SJCRH30 (cell line): Measurements from ENCODE around the gene PPAN. TPM values are rescaled to one million over a fixed set of nuclear protein-coding genes. Genes with fewer than 3 reads are reported as not detected.

Experiments used
- DNase-seq, 2 experiments: peaks; one replicate each; pipeline ENCODE4 v3.0.0-alpha.2; 2015 to 2020
- H3K27ac ChIP-seq: fragments of 250-450 bp; sonication (Bioruptor Pico); 2 replicates; pipeline ENCODE4 v1.5.1; 2020; ENCODE audit warnings: mild to moderate bottlenecking, moderate library complexity
- H3K27me3 ChIP-seq: fragments of 250-450 bp; sonication (Bioruptor Pico); 2 replicates; pipeline ENCODE4 v1.5.1; 2020; ENCODE audit warnings: mild to moderate bottlenecking, moderate library complexity
- H3K36me3 ChIP-seq: fragments of 250-450 bp; sonication (Bioruptor Pico); 2 replicates; pipeline ENCODE4 v1.5.1; 2020; ENCODE audit warnings: mild to moderate bottlenecking, moderate library complexity
- H3K4me1 ChIP-seq: fragments of 250-450 bp; sonication (Bioruptor Pico); 2 replicates; pipeline ENCODE4 v1.5.1; 2020; ENCODE audit warnings: mild to moderate bottlenecking, moderate library complexity
- H3K4me3 ChIP-seq: fragments of 250-450 bp; sonication (Bioruptor Pico); 2 replicates; pipeline ENCODE4 v1.5.1; 2020; ENCODE audit warnings: mild to moderate bottlenecking, moderate library complexity
- H3K9me3 ChIP-seq: fragments of 250-450 bp; sonication (Bioruptor Pico); replicated peaks from 2 replicates; pipeline ENCODE4 v1.5.1; 2020; ENCODE audit warnings: mild to moderate bottlenecking, moderate library complexity
- total RNA-seq: library from RNA; depleted of rRNA; stranded (reverse); fragments of >200 nt; shearing (Covaris generic); gene quantifications from 2 replicates; pipeline ENCODE4 v1.2.3, GENCODE V29; 2014

PPAN gene
- total RNA-seq, 1 experiment from 2014 or later = 47.0 TPM

DNA sequence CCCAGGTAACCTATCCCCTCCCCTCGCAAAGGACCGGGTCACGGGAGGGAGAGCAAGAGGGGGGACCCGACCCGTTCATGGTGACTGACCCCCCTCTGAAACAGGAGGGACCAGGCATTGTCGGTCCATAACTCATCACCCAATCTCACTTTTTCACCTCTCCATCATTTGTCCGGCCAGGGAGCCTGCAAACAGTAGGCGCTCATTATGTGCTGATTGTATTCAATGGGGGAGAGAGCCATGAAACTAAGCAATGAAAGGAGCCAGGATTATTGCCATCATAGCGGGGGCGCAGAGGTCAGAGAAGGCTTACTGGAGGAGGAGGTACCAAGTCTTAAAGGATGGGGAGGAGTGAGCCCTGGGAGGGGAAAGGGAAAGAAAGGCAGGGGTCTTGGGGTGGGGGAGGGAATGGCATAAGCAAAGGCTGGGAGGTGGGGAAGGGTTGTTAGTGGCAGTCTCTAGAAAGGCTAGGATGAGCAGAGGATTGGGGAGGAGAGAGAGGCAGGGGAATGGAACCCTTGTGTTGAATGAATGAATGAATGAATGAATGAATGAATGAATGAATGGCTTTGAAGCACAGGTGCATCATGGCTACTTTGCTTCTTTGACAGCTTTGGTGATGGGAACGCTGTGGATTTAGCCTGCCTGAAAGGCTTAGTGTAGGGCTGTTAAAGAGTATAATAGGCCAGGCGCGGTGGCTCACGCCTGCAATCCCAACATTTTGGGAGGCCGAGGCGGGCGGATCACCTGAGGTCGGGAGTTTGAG is 18.7 kb upstream of the PPAN start:
- Histone ChIP-seq H3K36me3 (no peaks in the 10 kb centered on the region), H3K27me3 (no peaks in the 10 kb centered on the region), H3K9me3 (no peaks in the 10 kb centered on the region), H3K4me3 (no peak overlapping the region), H3K4me1 (no peaks in the 10 kb centered on the region), H3K27ac (no peak overlapping the region)
- DNase-seq = no peak

DNA sequence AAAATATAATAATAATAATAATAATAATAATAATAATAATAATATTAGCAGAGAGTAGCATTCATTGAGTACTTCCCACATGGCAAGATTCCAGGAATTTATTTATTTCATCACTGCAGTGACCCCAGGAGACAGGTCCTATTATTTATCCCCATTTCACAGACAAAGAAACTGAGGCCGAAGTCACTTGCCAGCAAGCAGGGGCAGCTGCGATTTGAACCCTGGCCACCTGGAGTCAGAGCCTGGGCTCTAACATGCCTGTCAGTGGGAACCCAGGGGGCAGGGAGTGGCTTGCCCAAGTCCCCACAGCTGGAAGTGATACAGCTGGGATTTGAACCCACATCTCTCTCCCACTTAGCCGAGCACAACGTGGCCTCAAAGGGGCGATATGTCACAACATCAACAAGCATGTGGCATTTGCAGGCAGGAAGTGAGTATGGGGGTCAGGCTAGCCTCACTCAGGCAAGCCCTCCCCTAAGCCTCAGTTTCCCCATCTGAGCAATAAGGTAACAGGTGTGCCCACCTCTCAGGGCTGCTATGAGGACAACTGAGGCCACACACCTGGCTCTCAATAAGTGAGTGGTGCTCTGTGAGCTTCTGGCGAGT is 17.1 kb upstream of the PPAN start:
- DNase-seq = no peak
- Histone ChIP-seq H3K4me3 (no peak overlapping the region), H3K9me3 (no peaks in the 10 kb centered on the region), H3K4me1 (no peaks in the 10 kb centered on the region), H3K27me3 (no peaks in the 10 kb centered on the region), H3K27ac (no peak overlapping the region), H3K36me3 (no peaks in the 10 kb centered on the region)

DNA sequence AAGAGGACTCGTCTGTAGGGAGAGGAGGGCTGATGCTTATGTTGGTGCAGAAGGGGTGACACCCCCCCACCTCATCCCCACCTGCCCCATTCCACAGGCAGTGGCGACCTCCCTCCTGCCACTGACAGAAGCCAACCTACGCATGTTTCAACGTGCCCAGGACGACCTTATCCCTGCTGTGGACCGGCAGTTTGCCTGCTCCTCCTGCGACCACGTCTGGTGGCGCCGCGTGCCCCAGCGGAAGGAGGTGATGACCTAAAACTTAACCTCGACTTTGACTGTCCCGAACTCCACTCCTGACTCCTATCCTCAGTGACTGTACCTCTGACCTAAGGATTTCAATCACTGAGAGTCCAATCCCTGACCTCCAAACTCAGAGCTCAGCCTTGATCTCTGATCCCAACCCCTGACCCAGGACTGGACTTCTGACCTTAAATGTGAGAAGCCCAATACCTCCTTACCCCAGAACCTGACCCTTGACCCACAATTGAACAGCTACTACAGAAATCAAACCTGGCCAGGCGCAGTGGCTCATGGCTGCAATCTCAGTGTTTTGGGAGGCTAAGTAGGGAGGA is 16.3 kb upstream of the PPAN start:
- H3K27me3 ChIP-seq = no peaks in the 10 kb centered on the region
- H3K4me1 ChIP-seq = no peaks in the 10 kb centered on the region
- H3K9me3 ChIP-seq = no peaks in the 10 kb centered on the region
- no peaks in the 10 kb centered on the region for H3K36me3 ChIP-seq
- no peak for DNase-seq
- H3K27ac ChIP-seq = no peak overlapping the region
- H3K4me3 ChIP-seq = no peak overlapping the region

DNA sequence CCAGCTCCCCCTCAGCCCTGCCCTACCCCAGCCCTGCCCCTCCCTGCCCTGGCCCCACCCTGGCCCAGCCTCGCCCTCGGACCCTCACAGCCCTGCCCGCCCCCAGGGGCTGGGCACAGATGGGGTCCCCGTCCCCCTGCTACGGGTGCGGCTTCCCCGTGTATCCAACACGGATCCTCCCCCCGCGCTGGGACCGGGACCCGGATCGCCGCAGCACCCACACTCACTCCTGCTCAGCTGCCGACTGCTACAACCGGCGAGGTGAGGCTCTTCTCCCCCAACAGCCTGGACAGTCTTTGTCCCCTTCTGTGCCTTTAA is 14.8 kb upstream of the PPAN start:
- no peak for DNase-seq
- Histone ChIP-seq H3K4me1 (no peaks in the 10 kb centered on the region), H3K27me3 (no peaks in the 10 kb centered on the region), H3K27ac (no peak overlapping the region), H3K36me3 (no peaks in the 10 kb centered on the region), H3K4me3 (no peak overlapping the region), H3K9me3 (no peaks in the 10 kb centered on the region)

DNA sequence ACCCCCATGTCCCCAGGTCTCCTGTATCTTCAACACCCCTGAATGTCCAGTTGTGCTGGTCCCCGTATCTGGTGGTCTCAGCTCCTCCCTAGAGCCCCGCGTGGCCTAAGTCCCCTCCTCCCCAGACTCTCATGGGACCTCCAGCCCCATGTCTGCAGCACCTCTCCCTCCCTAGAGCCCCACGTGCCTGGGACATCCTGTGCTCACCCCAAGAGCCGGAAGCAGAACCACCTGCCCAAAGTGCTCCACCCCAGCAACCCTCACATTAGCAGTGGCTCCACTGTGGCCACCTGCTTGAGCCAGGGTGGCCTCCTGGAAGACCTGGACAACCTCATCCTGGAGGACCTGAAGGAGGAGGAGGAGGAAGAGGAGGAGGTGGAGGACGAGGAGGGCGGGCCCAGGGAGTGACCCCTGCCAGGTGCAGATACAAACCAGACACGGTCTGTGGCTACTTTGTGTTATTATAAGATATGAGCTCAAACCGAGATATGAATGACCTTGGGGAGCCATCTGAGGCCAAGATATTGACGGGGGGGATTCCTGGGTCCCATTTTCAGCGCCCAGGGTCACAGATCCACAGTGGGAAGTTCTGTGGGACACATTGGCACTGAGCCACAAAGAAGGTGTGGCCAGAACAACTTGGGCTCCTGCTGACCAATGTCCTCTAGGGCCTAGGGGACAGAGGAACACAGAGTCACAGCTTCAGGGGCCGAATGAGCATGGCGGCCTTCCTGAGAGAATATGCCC is 14.1 kb upstream of the PPAN start:
- Histone ChIP-seq H3K36me3 (no peaks in the 10 kb centered on the region), H3K27ac (no peak overlapping the region), H3K27me3 (no peaks in the 10 kb centered on the region), H3K4me3 (no peak overlapping the region), H3K9me3 (no peaks in the 10 kb centered on the region), H3K4me1 (no peaks in the 10 kb centered on the region)
- DNase-seq = no peak

DNA sequence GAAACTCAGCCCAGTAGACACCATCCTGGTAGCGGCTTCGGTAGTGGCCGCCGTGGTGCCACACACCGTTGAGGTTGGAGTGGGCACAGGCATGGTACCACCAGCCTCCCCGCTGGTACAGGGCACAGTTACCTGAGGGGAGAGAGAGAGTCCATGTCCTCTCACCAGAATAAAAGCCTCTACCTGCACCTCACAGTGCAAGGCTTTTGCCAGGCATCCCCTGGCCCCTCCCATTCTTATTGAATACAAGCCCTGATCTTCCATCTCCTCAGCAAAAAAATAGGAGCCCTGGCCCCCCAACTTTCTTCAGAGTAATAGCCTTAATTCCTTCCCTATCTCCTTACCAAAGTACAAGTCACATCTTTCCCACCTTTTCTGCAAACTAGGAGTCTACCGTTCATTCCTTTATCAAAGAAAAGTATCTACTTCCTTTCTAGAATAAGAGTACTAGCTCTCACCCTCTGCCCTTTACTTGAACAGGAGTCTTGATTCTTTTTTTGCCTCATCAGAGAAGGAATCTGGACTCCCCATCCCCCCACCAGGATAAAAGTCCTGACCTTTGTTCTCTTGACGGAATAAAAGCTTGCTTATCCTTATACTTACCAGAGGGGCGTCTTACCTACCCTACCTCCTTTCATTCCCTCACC is 13.4 kb upstream of the PPAN start:
- Histone ChIP-seq H3K27ac (no peak overlapping the region), H3K9me3 (no peaks in the 10 kb centered on the region), H3K4me3 (no peak overlapping the region), H3K27me3 (no peaks in the 10 kb centered on the region), H3K36me3 (no peaks in the 10 kb centered on the region), H3K4me1 (no peaks in the 10 kb centered on the region)
- DNase-seq = no peak

DNA sequence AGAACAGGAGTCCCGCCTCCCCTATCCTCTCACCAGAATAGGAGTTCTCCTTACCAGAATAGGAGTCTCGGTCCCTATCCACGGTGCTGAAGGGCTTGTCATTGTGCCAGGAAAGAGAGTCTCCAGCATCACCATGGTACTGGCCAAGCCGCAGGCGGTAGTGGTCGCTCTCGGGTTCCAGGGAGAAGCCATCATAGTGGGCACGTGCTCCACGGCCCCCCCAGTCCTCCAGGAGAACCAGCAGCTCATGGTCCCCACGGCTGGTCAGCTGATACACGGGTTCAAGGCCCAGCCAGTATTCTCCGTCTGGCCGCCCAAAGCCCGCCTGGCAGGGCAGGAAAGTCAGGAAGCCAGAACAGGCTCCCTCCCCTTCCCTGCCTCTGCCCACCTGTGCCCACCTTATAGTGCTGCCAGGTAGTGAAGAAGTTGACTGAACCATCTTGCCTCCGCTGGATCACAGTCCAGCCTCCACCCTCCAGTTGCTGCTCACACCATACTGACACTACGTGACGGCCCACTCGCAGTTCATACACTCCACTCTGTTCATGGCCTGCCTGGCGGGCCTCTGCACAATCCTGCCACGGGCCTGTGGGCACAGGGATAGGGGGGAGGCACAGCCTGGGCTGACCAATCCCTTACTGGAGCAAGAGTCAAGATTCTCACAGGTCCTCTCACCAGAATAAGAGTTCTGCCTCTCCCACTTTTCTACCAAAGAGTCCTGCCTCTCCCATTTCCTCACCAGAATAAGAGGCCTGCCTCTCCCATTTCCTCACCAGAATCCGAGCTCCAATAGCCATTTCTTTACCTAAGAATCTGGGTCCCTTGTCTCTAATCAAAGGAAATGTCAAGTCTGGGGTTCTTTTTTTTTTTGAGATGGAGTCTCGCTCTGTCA is 12.6 kb upstream of the PPAN start:
- H3K4me1 ChIP-seq = no peaks in the 10 kb centered on the region
- no peaks in the 10 kb centered on the region for H3K27me3 ChIP-seq
- H3K9me3 ChIP-seq = no peaks in the 10 kb centered on the region
- no peak overlapping the region for H3K4me3 ChIP-seq
- no peaks in the 10 kb centered on the region for H3K36me3 ChIP-seq
- H3K27ac ChIP-seq = no peak overlapping the region
- no peak for DNase-seq

DNA sequence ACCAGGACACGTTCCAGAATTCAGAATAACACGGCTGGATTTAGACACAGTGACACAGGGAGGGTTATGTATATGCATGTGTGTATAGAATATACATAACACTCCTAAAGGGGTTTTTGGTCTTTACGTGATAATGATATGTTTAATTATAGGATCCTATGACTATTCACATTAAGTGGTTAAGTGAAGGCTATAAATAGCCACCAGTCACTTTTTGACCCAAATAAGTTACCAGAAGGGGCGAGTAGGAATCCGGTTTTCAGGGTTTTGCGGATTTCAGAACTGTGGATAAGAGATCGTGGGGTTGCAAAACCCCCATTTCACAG is 10.6 kb upstream of the PPAN start:
- Histone ChIP-seq H3K36me3 (no peaks in the 10 kb centered on the region), H3K9me3 (no peaks in the 10 kb centered on the region), H3K27me3 (no peaks in the 10 kb centered on the region), H3K27ac (no peak overlapping the region), H3K4me1 (no peaks in the 10 kb centered on the region), H3K4me3 (no peak overlapping the region)
- DNase-seq = no peak

DNA sequence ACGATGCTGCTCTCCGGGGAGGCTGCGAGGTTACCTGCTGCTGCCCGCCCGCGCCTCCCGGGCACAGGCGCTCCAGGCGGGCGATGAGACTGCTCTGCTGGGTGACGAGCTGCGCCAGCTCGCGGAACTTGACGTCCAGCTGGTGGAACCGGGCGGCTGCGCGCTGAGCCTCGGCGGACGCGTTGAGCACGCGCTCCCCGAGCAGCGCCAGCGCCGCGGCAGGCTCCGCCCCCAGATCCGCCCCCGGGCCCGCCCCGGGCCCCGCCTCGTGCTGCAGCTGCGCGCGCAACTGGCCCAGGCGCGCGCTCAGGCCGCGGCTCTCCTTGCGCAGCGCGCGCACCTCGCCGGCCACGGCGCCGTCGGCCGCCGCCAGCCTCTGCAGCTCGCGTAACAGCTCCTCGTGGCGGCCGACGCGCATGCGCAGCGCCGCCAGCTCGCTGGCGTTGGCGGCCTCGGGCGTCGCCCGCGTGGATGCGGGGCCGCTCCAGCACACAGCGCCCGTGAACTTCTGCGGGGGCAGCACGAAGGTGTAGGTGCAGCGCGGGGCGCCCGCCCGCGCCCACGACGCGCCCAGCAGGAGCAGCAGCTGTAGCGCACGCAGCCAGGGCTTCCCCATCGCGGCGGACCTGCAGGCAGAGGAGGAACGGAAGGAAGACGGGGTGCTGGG is 10.1 kb upstream of the PPAN start:
- Histone ChIP-seq H3K27ac (no peak overlapping the region), H3K9me3 (no peaks in the 10 kb centered on the region), H3K36me3 (no peaks in the 10 kb centered on the region), H3K4me3 (peak overlapping the region; percentile 39), H3K4me1 (no peaks in the 10 kb centered on the region), H3K27me3 (no peaks in the 10 kb centered on the region)
- DNase-seq = peak; percentile 55 to 71

DNA sequence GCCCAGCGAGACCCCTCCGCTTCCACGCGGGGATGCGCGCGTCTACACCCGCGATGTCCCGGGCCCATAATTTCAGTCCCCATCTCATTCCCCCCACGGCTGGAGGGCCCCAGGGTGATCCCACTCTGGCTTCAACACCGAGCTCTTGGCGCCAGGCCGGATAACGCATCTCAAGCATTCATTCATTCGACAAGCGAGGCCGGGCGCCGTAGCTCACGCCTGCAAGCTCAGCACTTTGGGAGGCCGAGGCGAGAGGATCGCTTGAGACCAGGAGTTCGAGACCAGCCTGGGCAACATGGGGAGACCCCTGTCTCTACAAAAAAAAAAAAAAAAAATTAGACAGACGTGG is 9.6 kb upstream of the PPAN start:
- no peak overlapping the region for H3K27ac ChIP-seq

DNA sequence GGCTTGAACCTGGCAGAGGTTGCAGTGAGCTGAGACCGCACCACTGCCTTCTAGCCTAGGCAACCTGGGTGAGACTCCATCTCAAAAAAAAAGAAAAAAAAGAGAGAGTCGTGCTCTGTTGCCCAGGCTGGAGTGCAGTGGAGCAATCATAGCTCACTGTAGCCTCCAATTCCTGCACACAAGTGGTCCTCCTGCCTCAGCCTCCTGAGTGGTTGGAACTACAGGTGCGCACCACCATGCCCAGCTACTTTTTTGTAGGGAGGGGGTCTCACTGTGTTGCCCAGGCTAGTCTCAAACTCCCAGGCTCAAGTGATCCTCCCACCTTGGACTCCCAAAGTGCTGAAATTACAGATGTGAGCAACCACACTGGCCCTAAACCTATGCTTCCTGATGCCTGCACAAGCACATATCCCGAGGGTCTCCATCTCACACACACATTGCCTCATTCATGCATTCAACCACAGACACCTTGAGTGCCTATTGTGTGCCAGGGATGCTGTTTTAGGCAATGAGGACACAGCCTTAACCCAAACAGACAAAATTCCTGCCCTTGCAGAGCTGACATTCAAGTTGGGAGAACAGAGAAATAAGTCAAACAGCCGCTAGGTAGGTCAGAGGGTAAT is 5.9 kb upstream of the PPAN start:
- DNase-seq = no peak
- no peak overlapping the region for H3K27ac ChIP-seq
- H3K27me3 ChIP-seq = no peaks in the 10 kb centered on the region
- no peaks in the 10 kb centered on the region for H3K4me1 ChIP-seq
- H3K36me3 ChIP-seq = no peaks in the 10 kb centered on the region
- no peak overlapping the region for H3K4me3 ChIP-seq
- H3K9me3 ChIP-seq = no peaks in the 10 kb centered on the region

More for the DNA sequence above, 9.6 kb upstream of the PPAN start:
- no peak for DNase-seq
- no peaks in the 10 kb centered on the region for H3K27me3 ChIP-seq
- peak overlapping the region; percentile 39 for H3K4me3 ChIP-seq
- no peaks in the 10 kb centered on the region for H3K4me1 ChIP-seq
- no peaks in the 10 kb centered on the region for H3K36me3 ChIP-seq
- H3K9me3 ChIP-seq = no peaks in the 10 kb centered on the region

DNA sequence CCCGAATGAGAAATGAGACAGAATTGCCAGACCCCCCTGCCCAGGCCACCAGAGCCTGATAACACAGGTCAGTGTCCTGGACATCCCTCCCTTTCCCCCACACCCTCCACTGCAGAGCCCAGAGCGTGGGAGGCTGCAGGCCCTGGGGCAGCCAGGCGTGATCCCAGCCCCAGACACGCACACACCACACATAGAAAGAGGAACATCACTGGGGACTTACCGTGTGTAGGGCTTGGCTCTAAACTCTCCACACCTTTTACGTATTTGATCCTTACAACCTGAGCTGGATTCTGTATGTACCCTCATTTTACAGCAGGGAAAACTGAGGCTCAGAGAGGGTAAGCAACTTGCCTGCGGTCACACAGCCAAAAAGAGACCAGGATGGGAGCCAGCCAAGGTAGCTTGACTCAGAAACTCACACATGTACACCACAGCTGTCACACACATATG is 3.4 kb upstream of the PPAN start:
- Histone ChIP-seq H3K9me3 (no peaks in the 10 kb centered on the region), H3K27me3 (no peaks in the 10 kb centered on the region), H3K36me3 (peaks cover 9% of the 10 kb centered on the region), H3K4me3 (no peak overlapping the region), H3K27ac (no peak overlapping the region), H3K4me1 (0 out of 2 replicates have a peak, but pooled peaks cover 3% of the 10 kb centered on the region)
- no peak for DNase-seq

DNA sequence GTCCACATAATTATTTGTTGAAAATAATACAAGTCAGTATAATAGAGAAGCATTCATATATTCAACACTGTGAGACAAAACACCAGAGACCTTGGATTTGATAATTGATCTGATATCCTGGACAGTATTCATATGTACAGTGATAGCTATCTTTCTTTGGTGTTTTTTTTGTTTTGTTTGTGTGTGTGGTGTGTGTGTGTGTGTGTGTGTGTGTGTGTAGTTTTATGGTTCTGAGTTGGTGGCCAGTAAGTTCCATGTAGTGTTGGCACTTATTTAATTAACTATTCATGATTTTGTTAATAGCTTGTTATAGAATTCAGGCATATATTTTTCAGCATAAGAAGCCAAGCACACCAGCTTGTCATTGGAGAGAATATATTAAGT is 2.0 kb upstream of the PPAN start:
- Histone ChIP-seq H3K36me3 (peaks cover 17% of the 10 kb centered on the region), H3K27ac (no peak overlapping the region), H3K27me3 (no peaks in the 10 kb centered on the region), H3K4me3 (no peak overlapping the region), H3K9me3 (no peaks in the 10 kb centered on the region), H3K4me1 (0 out of 2 replicates have a peak, but pooled peaks cover 3% of the 10 kb centered on the region)
- no peak for DNase-seq
